Lung microvascular endothelial cell (primary cell): ENCODE data around the gene TREM1. TPM values are rescaled to one million over a fixed set of nuclear protein-coding genes. Genes with fewer than 3 reads are reported as not detected.

Experiments used
- total RNA-seq: library from RNA; depleted of rRNA; stranded (reverse); fragments of >200 nt; gene quantifications from 2 replicates; pipeline ENCODE4 v1.2.1, GENCODE V29; 2014

Gene TREM1
- total RNA-seq, 1 donor from 2014 or later: not detected

Other genes with a start within 250 kb of the TREM1 start
- under 0.01 TPM in 2 replicates for gene UNC5CL, start 247.5 kb downstream of the TREM1 start, total RNA-seq
- gene TSPO2, start 244.2 kb downstream of the TREM1 start, total RNA-seq: not detected in 2 replicates
- gene APOBEC2, start 233.5 kb downstream of the TREM1 start, total RNA-seq: not detected in 2 replicates
- 8.5 TPM in 2 replicates for gene OARD1, start 214.3 kb downstream of the TREM1 start, total RNA-seq
- gene NFYA, start 213.7 kb downstream of the TREM1 start, total RNA-seq: 10.7 and 10.9 TPM in 2 replicates
- not detected in 2 replicates for gene TREML1, start 132.3 kb downstream of the TREM1 start, total RNA-seq
- not detected in 2 replicates for gene TREM2, start 123.6 kb downstream of the TREM1 start, total RNA-seq
- gene TREML2, start 85.5 kb downstream of the TREM1 start, total RNA-seq: not detected in 2 replicates
- not detected in 2 replicates for gene TREML4, start 58.3 kb downstream of the TREM1 start, total RNA-seq
- gene NCR2, start 48.9 kb upstream of the TREM1 start, total RNA-seq: not detected in 2 replicates